Uterus (tissue), 2 donors: ENCODE results near the gene TMEM123.

ENCODE experiments used
- POLR2A ChIP-seq, 2 donors: fragments of 450-650 bp; IDR thresholded peaks; one replicate each; pipeline ENCODE4 v1.6.1; 2016; ENCODE audit warnings: antibody characterized with exemption in 2 of 2, mild to moderate bottlenecking in 1 of 2, moderate library complexity in 1 of 2
- TF ChIP-seq, protein P1 (sequence below), 4 experiments: fragments of 200-600 bp in 2 of 4; fragments of 450-650 bp in 2 of 4; sonication (generic) in 2 of 4; IDR thresholded peaks; one replicate each; pipeline ENCODE4 v1.5.1; 2016 to 2019; ENCODE audit warnings: antibody characterized with exemption in 4 of 4, mild to moderate bottlenecking in 2 of 4, moderate library complexity in 1 of 4

GRCh38 chr11:102405501-102405900 is 47.1 kb downstream of the TMEM123 start:
- TF ChIP-seq, protein P1, sequence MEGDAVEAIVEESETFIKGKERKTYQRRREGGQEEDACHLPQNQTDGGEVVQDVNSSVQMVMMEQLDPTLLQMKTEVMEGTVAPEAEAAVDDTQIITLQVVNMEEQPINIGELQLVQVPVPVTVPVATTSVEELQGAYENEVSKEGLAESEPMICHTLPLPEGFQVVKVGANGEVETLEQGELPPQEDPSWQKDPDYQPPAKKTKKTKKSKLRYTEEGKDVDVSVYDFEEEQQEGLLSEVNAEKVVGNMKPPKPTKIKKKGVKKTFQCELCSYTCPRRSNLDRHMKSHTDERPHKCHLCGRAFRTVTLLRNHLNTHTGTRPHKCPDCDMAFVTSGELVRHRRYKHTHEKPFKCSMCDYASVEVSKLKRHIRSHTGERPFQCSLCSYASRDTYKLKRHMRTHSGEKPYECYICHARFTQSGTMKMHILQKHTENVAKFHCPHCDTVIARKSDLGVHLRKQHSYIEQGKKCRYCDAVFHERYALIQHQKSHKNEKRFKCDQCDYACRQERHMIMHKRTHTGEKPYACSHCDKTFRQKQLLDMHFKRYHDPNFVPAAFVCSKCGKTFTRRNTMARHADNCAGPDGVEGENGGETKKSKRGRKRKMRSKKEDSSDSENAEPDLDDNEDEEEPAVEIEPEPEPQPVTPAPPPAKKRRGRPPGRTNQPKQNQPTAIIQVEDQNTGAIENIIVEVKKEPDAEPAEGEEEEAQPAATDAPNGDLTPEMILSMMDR (IDR thresholded peaks at IDR 0.05): no peak
- TF ChIP-seq POLR2A (IDR thresholded peaks at IDR 0.05): no peak
